ENCODE data around the gene CDC45.

CDC45 gene

GRCh38 chr22:19543970-19544708, 64.4 kb downstream of the CDC45 start:
- Histone ChIP-seq H3K18ac (ENCODE audit: low read depth in 1 of 2, low read length in 2 of 2) (no peak overlapping the region), H3K27me3 (ENCODE audit: control insufficient read depth in 1 of 2, insufficient read depth in 1 of 2, low read length in 2 of 2) (peaks cover 14 to 41% of the 10 kb centered on the region in 2 experiments), H3K9ac (ENCODE audit: low read length) (no peak overlapping the region), H3K23ac (ENCODE audit: low read length in 2 of 2) (no peak overlapping the region), H2AFZ (ENCODE audit: low read depth, low read length) (no peak overlapping the region), H3K27ac (ENCODE audit: low read length, poor library complexity, severe bottlenecking) (no peak overlapping the region), H4K8ac (ENCODE audit: low read length) (no peak overlapping the region), H3K9me3 (ENCODE audit: control insufficient read depth, low read length) (no peaks in the 10 kb centered on the region), H3K79me1 (replicated peaks; ENCODE audit: low read length, poor library complexity, severe bottlenecking) (no peaks in the 10 kb centered on the region), H3K4me3 (ENCODE audit: insufficient read depth in 1 of 2, low read depth in 1 of 2, low read length in 2 of 2) (no peak overlapping the region), H2BK12ac (ENCODE audit: low read length in 2 of 2) (no peak overlapping the region), H2BK5ac (ENCODE audit: low read depth, low read length, poor library complexity, severe bottlenecking) (no peak overlapping the region), H3K36me3 (ENCODE audit: control insufficient read depth in 1 of 2, insufficient read depth in 2 of 2, low read depth in 1 of 2, low read length in 2 of 2) (no peaks in the 10 kb centered on the region), H3K14ac (ENCODE audit: low read length in 2 of 2) (peak overlapping the region in 1 of 2 experiments; percentile 79), H2BK120ac (ENCODE audit: low read depth, low read length) (no peak overlapping the region), H3K4me1 (ENCODE audit: control insufficient read depth, insufficient read depth, low read depth, low read length) (no peaks in the 10 kb centered on the region), H3K4ac (ENCODE audit: low read depth in 1 of 2, low read length in 2 of 2) (no peak overlapping the region), H3K4me2 (ENCODE audit: low read length, poor library complexity, severe bottlenecking) (no peak overlapping the region), H4K91ac (ENCODE audit: low read length) (no peak overlapping the region), H2AK5ac (ENCODE audit: low read length, severe bottlenecking) (no peak overlapping the region), H2BK15ac (ENCODE audit: low read depth, poor library complexity, severe bottlenecking) (no peak overlapping the region)
- 82% methylated on average over 16 of the region's 16 CpGs for WGBS
- DNase-seq, result no peak

- Histone ChIP-seq H3K4me1 (ENCODE audit: control insufficient read depth, insufficient read depth, low read depth, low read length) (no peaks in the 10 kb centered on the region), H3K9me3 (ENCODE audit: control insufficient read depth, low read length) (no peaks in the 10 kb centered on the region), H2BK12ac (ENCODE audit: low read length in 2 of 2) (no peak overlapping the region), H3K4me2 (ENCODE audit: low read length, poor library complexity, severe bottlenecking) (no peak overlapping the region), H3K18ac (ENCODE audit: low read depth in 1 of 2, low read length in 2 of 2) (no peak overlapping the region), H3K23ac (ENCODE audit: low read length in 2 of 2) (no peak overlapping the region), H3K14ac (ENCODE audit: low read length in 2 of 2) (peak overlapping the region in 1 of 2 experiments; percentile 46), H3K4me3 (ENCODE audit: insufficient read depth in 1 of 2, low read depth in 1 of 2, low read length in 2 of 2) (peak overlapping the region in 1 of 2 experiments; percentile 36), H4K8ac (ENCODE audit: low read length) (no peak overlapping the region), H2BK120ac (ENCODE audit: low read depth, low read length) (no peak overlapping the region), H2AK5ac (ENCODE audit: low read length, severe bottlenecking) (no peak overlapping the region), H3K27ac (ENCODE audit: low read length, poor library complexity, severe bottlenecking) (no peak overlapping the region), H2AFZ (ENCODE audit: low read depth, low read length) (no peak overlapping the region), H2BK5ac (ENCODE audit: low read depth, low read length, poor library complexity, severe bottlenecking) (no peak overlapping the region), H3K4ac (ENCODE audit: low read depth in 1 of 2, low read length in 2 of 2) (no peak overlapping the region), H4K91ac (ENCODE audit: low read length) (no peak overlapping the region), H3K79me1 (replicated peaks; ENCODE audit: low read length, poor library complexity, severe bottlenecking) (no peaks in the 10 kb centered on the region), H2BK15ac (ENCODE audit: low read depth, poor library complexity, severe bottlenecking) (no peak overlapping the region), H3K36me3 (ENCODE audit: control insufficient read depth in 1 of 2, insufficient read depth in 2 of 2, low read depth in 1 of 2, low read length in 2 of 2) (no peaks in the 10 kb centered on the region), H3K9ac (ENCODE audit: low read length) (no peak overlapping the region), H3K27me3 (ENCODE audit: control insufficient read depth in 1 of 2, insufficient read depth in 1 of 2, low read length in 2 of 2) (peaks cover 14 to 42% of the 10 kb centered on the region in 2 experiments)
- 92% methylated on average over 5 of the region's 5 CpGs for WGBS
- DNase-seq, result no peak
Observed at GRCh38 chr22:19545935-19546207, 66.2 kb downstream of the CDC45 start.

GRCh38 chr22:19546680-19547079, 67.0 kb downstream of the CDC45 start:
- WGBS, result 92% methylated on average over 4 of the region's 6 CpGs
- H2AFZ ChIP-seq (ENCODE audit: low read depth, low read length), result no peak overlapping the region
- no peak overlapping the region for H2BK12ac ChIP-seq (ENCODE audit: low read length in 2 of 2)
- H3K79me1 ChIP-seq (replicated peaks; ENCODE audit: low read length, poor library complexity, severe bottlenecking), result no peaks in the 10 kb centered on the region
- H3K9me3 ChIP-seq (ENCODE audit: control insufficient read depth, low read length), result no peaks in the 10 kb centered on the region
- no peak overlapping the region for H3K4me3 ChIP-seq (ENCODE audit: insufficient read depth in 1 of 2, low read depth in 1 of 2, low read length in 2 of 2)
- H2AK5ac ChIP-seq (ENCODE audit: low read length, severe bottlenecking), result no peak overlapping the region
- peaks cover 14 to 42% of the 10 kb centered on the region in 2 experiments for H3K27me3 ChIP-seq (ENCODE audit: control insufficient read depth in 1 of 2, insufficient read depth in 1 of 2, low read length in 2 of 2)
- H3K4ac ChIP-seq (ENCODE audit: low read depth in 1 of 2, low read length in 2 of 2), result no peak overlapping the region
- H3K23ac ChIP-seq (ENCODE audit: low read length in 2 of 2), result no peak overlapping the region
- no peak overlapping the region for H2BK15ac ChIP-seq (ENCODE audit: low read depth, poor library complexity, severe bottlenecking)
- H2BK120ac ChIP-seq (ENCODE audit: low read depth, low read length), result no peak overlapping the region
- no peak overlapping the region for H4K91ac ChIP-seq (ENCODE audit: low read length)
- no peak overlapping the region for H3K4me2 ChIP-seq (ENCODE audit: low read length, poor library complexity, severe bottlenecking)
- no peaks in the 10 kb centered on the region for H3K4me1 ChIP-seq (ENCODE audit: control insufficient read depth, insufficient read depth, low read depth, low read length)
- no peak overlapping the region for H2BK5ac ChIP-seq (ENCODE audit: low read depth, low read length, poor library complexity, severe bottlenecking)
- H4K8ac ChIP-seq (ENCODE audit: low read length), result no peak overlapping the region
- H3K18ac ChIP-seq (ENCODE audit: low read depth in 1 of 2, low read length in 2 of 2), result no peak overlapping the region
- H3K27ac ChIP-seq (ENCODE audit: low read length, poor library complexity, severe bottlenecking), result no peak overlapping the region
- H3K14ac ChIP-seq (ENCODE audit: low read length in 2 of 2), result no peak overlapping the region
- no peak for DNase-seq
- H3K36me3 ChIP-seq (ENCODE audit: control insufficient read depth in 1 of 2, insufficient read depth in 2 of 2, low read depth in 1 of 2, low read length in 2 of 2), result no peaks in the 10 kb centered on the region
- H3K9ac ChIP-seq (ENCODE audit: low read length), result no peak overlapping the region

DNA sequence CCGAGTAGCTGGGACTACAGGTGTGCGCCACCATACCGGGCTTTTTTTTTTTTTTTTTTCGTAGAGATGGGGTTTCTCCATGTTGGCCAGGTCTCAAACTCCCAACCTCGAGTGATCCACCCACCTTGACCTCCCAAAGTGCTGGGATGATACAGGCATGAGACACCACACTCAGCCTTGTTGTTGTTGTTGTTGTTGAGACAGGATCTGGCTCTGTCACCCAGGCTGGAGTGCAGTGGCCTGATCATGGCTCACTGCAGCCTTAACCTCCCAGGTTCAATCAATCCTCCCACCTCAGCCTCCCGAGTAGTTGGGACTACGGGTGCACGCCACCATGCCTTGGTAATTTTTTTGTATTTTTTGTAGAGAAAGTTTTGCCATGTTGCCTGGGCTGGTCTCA, 67.9 kb downstream of the CDC45 start:
- Histone ChIP-seq H2AK5ac (ENCODE audit: low read length, severe bottlenecking) (no peak overlapping the region), H3K27me3 (ENCODE audit: control insufficient read depth in 1 of 2, insufficient read depth in 1 of 2, low read length in 2 of 2) (peaks cover 14 to 41% of the 10 kb centered on the region in 2 experiments), H3K14ac (ENCODE audit: low read length in 2 of 2) (no peak overlapping the region), H4K8ac (ENCODE audit: low read length) (no peak overlapping the region), H4K91ac (ENCODE audit: low read length) (no peak overlapping the region), H3K4me2 (ENCODE audit: low read length, poor library complexity, severe bottlenecking) (no peak overlapping the region), H2BK120ac (ENCODE audit: low read depth, low read length) (no peak overlapping the region), H3K36me3 (ENCODE audit: control insufficient read depth in 1 of 2, insufficient read depth in 2 of 2, low read depth in 1 of 2, low read length in 2 of 2) (no peaks in the 10 kb centered on the region), H2BK5ac (ENCODE audit: low read depth, low read length, poor library complexity, severe bottlenecking) (no peak overlapping the region), H2BK15ac (ENCODE audit: low read depth, poor library complexity, severe bottlenecking) (no peak overlapping the region), H3K4ac (ENCODE audit: low read depth in 1 of 2, low read length in 2 of 2) (no peak overlapping the region), H3K23ac (ENCODE audit: low read length in 2 of 2) (no peak overlapping the region), H2AFZ (ENCODE audit: low read depth, low read length) (no peak overlapping the region), H3K79me1 (replicated peaks; ENCODE audit: low read length, poor library complexity, severe bottlenecking) (no peaks in the 10 kb centered on the region), H3K4me3 (ENCODE audit: insufficient read depth in 1 of 2, low read depth in 1 of 2, low read length in 2 of 2) (no peak overlapping the region), H3K4me1 (ENCODE audit: control insufficient read depth, insufficient read depth, low read depth, low read length) (no peaks in the 10 kb centered on the region), H3K9me3 (ENCODE audit: control insufficient read depth, low read length) (no peaks in the 10 kb centered on the region), H3K18ac (ENCODE audit: low read depth in 1 of 2, low read length in 2 of 2) (no peak overlapping the region), H2BK12ac (ENCODE audit: low read length in 2 of 2) (no peak overlapping the region), H3K9ac (ENCODE audit: low read length) (no peak overlapping the region), H3K27ac (ENCODE audit: low read length, poor library complexity, severe bottlenecking) (no peak overlapping the region)
- DNase-seq, result no peak
- 94% methylated on average over 5 of the region's 8 CpGs for WGBS
